Measurements from ENCODE around the gene RASIP1. TPM values are rescaled to one million over a fixed set of nuclear protein-coding genes. Genes with fewer than 3 reads are reported as not detected.
"Not testable (repeated sequence)": the region's sequence is repeated elsewhere in the genome, so short reads cannot be mapped to it uniquely, and the experiment has no call there.

RASIP1 gene
- total and polyA plus RNA-seq, 11 donors: 10.0 to 28.1 (median 15.3) TPM

GRCh38 chr19:48702701-48703100 is 37.7 kb downstream of the RASIP1 start:
- intact Hi-C loops (cut with DNase I): no loop called here

DNA sequence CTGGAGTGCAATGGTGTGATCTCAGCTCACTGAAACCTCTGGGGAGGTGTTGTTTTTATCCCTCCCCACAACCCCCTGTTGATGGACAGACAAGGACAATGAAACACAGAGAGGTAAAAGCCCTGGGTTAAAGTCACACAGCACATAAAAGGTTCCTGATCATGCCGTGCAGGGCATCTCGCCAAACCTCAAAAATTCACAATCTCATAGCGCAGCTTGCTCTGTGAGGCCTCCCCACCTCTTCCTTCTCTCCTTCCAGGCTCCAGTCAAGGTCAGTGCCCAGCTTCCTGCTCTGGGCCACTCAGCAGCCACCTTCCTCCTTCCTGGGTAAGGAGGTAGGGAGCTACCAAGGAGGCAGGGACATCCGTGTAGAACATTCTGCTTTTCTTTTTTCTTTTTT is 42.4 kb downstream of the RASIP1 start:
- TF ChIP-seq CTCF (IDR thresholded peaks at IDR 0.05) (no peak), POLR2A (IDR thresholded peaks at IDR 0.05) (no peak)
- Histone ChIP-seq H3K36me3 (peaks cover 0 to 12% (median 0%) of the 10 kb centered on the region in 9 donors), H3K9me3 (no peaks in the 10 kb centered on the region), H3K4me1 (peaks cover 0 to 15% (median 5%) of the 10 kb centered on the region in 12 donors), H3K27me3 (peaks cover 0 to 26% (median 7%) of the 10 kb centered on the region in 9 donors), H3K27ac (no peak overlapping the region), H3K4me3 (no peak overlapping the region)
- no peak for ATAC-seq
- DNase-seq: no peak
- WGBS, 4 donors: 62 to 69% (median 63%) methylated on average over 4 of the region's 4 CpGs
- intact Hi-C loops (cut with DNase I): no loop called here

More at GRCh38 chr19:48702701-48703100, 37.7 kb downstream of the RASIP1 start:
- peaks cover 0 to 3% (median 0%) of the 10 kb centered on the region in 9 donors for H3K27me3 ChIP-seq
- ATAC-seq (peak in 1 of 4 donors; percentile 19), DNase-seq (no peak)
- H3K36me3 ChIP-seq: peaks cover 0 to 15% (median 0%) of the 10 kb centered on the region in 9 donors
- H3K4me1 ChIP-seq: no peaks in the 10 kb centered on the region
- no peak overlapping the region for H3K27ac ChIP-seq
- WGBS, 4 donors: 91 to 94% (median 92%) methylated on average over 13 of the region's 13 CpGs
- TF ChIP-seq POLR2A (IDR thresholded peaks at IDR 0.05) (no peak), CTCF (IDR thresholded peaks at IDR 0.05) (no peak)
- no peak overlapping the region for H3K4me3 ChIP-seq
- H3K9me3 ChIP-seq: no peaks in the 10 kb centered on the region

DNA sequence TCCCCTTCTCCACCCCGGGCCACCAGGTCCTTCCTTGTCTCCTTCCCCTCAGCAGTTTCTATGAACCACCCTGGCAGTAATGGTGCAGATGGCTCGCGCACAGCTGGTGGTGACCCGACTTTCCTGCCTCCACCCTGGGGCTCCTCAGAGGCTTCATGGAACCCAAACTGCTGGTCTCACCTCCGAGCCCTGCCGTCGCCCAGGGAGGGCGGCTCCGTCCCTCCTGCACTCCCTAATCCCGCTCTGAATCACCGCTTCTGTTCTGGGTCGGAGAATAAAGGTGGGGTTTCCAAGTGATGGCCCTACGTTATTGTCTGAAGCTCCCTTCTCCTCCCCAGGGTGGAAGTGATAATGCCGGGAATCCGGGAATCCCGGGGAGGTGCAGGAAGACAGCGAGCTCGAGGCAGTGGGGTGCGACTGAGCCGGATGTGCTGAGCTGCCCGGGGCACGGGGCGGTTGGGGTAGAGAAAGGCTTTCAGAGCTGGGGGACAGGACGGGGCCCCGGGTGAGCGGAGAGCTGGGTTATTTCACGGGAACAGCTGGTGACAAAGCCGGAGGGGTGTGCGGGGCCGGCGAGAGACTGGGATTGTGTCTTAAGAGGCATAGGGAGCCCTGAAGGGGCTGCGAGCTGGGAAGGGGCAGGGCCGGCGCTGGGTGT is 43.9 kb downstream of the RASIP1 start:
- H3K36me3 ChIP-seq: peaks cover 0 to 3% (median 0%) of the 10 kb centered on the region in 9 donors
- peak overlapping the region in 4 of 12 donors; percentile 11 to 40 (median 28) for H3K27ac ChIP-seq
- TF ChIP-seq POLR2A (IDR thresholded peaks at IDR 0.05) (no peak), CTCF (IDR thresholded peaks at IDR 0.05) (no peak)
- DNase-seq (peak in 1 of 5 donors; percentile 55), ATAC-seq (peak in 3 of 4 donors; percentile 63 to 80 (median 66))
- peaks cover 0 to 26% (median 7%) of the 10 kb centered on the region in 9 donors for H3K27me3 ChIP-seq
- H3K4me3 ChIP-seq: peak overlapping the region in 9 of 12 donors; percentile 14 to 41 (median 32)
- 8 to 13% (median 10%) methylated on average over 26 to 34 of the region's 34 CpGs for WGBS, 4 donors
- H3K4me1 ChIP-seq: peaks cover 0 to 15% (median 5%) of the 10 kb centered on the region in 12 donors
- no peaks in the 10 kb centered on the region for H3K9me3 ChIP-seq
- intact Hi-C loops (cut with DNase I): no loop called here

DNA sequence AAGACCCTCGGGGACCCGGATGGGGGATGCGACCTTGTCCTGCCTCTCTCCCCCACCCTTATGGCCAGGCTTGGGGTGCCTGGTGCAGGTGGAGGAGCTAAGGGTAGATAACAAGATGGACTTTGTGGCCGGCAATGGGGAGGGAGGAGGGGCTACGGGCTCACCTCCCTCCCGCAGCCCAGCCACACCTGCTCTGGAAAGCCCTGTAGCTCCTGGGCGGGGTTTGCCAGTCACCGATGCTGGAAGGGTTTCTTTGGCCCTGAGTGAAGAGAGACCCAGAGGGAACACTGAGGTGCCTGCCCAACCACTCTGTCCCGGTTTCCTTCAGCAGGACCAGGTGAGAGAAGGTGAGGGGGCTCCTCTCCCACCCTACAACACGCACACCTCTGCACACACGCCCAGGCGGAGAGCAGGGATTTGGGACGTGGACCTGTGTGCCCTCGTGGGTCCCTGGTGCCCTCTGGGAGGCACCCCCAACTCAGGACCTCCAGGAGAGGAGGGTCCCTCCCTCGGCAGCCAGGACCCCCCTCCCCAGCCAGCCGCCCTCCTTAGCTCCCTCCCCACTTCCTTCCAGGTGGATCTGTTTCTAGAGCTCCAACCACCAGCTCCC is 44.6 kb downstream of the RASIP1 start, which contains the start of gene FUT2:
Gene FUT2, plus strand, starts transcription at position 229 of the 610 bp plus-strand sequence. CDS start 6,986 bp downstream, outside the sequence.
- DNase-seq (no peak), ATAC-seq (peak in 3 of 4 donors; percentile 19 to 23 (median 23))
- 36 to 45% (median 41%) methylated on average over 10 to 16 of the region's 16 CpGs for whole genome bisulfite sequencing, 4 donors
- peaks cover 0 to 26% (median 7%) of the 10 kb centered on the region in 9 donors for H3K27me3 ChIP-seq
- intact Hi-C loops (cut with DNase I): no loop called here
- H3K9me3 ChIP-seq: no peaks in the 10 kb centered on the region
- TF ChIP-seq POLR2A (IDR thresholded peaks at IDR 0.05) (no peak), CTCF (IDR thresholded peaks at IDR 0.05) (no peak)
- peak within 1 kb of the TSS in 9 of 12 donors; percentile 14 to 41 (median 32) for H3K4me3 ChIP-seq
- H3K4me1 ChIP-seq: peaks cover 0 to 15% (median 5%) of the 10 kb centered on the region in 12 donors
- H3K27ac ChIP-seq: peak within 1 kb of the TSS in 4 of 12 donors; percentile 11 to 40 (median 28)
- H3K36me3 ChIP-seq: no peaks in the 10 kb centered on the region

DNA sequence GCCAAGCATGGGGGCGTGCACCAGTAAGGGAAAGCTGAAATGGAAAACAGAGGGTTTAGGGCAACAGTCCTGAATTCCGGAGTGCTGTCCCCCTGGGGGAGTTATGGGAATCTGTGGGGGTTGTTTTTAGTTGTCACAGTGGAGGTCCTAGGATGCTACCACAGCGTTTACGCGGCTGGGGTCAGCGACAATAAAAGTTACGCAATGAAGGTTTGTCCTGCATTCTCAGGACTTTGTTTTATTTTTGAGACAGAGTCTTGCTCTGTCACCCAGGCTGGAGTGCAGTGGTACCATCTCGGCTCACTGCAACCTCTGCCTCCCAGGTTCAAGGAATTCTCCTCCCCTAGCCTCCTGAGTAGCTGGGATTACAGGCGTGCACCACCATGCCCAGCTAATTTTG is 46.8 kb downstream of the RASIP1 start:
- intact Hi-C loops (cut with DNase I); ATAC-seq; H3K36me3 ChIP-seq; H3K4me3 ChIP-seq; H3K27ac ChIP-seq; DNase-seq; H3K9me3 ChIP-seq: not testable (repeated sequence)
- WGBS, 4 donors: 80 to 91% (median 89%) methylated on average over 9 of the region's 9 CpGs
- Histone ChIP-seq H3K27me3 (peaks cover 0 to 26% (median 7%) of the 10 kb centered on the region in 9 donors), H3K4me1 (peaks cover 0 to 15% (median 5%) of the 10 kb centered on the region in 12 donors)

All from heart left ventricle (tissue), 16 donors.